NB4 (cell line): ENCODE results near the gene SAMD10.

Source experiments
- MYC ChIP-seq: IDR thresholded peaks from 2 replicates; pipeline ENCODE4 v1.6.1; 2011; ENCODE audit warnings: low read depth, low read length
- POLR2A ChIP-seq: IDR thresholded peaks from 2 replicates; pipeline ENCODE4 v1.6.1; 2011; ENCODE audit warnings: mild to moderate bottlenecking; ENCODE audit not compliant: insufficient read length; ENCODE audit errors: extremely low read depth
- TF ChIP-seq, protein P1 (sequence below): IDR thresholded peaks from one replicate; pipeline ENCODE4 v1.5.1; 2012; ENCODE audit warnings: low read depth, low read length
- TF ChIP-seq, protein P2 (sequence below): IDR thresholded peaks from 2 replicates; pipeline ENCODE4 v1.6.1; 2011; ENCODE audit warnings: low read depth, low read length

DNA sequence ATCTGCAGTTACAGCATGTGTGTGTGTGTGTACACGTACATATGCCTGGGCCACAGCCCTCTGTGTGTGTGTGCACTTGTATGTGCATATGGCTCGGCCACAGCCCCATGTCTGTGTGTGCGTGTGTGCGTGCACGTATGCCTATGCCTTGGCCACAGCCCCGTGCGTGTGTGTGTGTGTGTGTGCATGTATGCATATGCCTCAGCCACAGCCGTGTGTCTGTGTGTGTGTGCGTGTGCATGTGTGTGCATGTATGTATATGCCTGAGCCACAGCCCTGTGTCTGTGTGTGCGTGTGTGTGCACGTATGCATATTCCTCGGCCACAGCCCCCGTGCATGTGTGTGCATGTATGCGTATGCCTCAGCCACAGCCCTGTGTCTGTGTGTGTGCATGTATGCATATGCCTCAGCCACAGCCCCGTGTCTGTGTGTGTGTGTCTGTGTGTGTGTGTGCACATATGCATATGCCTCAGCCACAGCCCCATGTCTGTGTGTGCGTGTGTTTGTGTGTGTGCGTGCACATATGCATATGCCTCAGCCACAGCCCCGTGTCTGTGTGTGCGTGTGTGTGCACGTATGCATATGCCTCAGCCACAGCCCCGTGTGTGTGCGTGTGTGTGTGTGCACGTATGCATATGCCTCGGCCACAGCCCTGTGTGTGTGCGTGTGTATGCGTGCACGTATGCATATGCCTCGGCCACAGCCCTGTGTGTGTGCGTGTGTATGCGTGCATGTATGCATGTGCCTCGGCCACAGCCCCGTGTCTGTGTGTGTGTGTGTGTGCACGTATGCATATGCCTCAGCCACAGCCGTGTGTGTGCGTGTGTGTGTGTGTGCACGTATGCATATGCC, 41.9 kb upstream of the SAMD10 start:
- TF ChIP-seq, protein P1, sequence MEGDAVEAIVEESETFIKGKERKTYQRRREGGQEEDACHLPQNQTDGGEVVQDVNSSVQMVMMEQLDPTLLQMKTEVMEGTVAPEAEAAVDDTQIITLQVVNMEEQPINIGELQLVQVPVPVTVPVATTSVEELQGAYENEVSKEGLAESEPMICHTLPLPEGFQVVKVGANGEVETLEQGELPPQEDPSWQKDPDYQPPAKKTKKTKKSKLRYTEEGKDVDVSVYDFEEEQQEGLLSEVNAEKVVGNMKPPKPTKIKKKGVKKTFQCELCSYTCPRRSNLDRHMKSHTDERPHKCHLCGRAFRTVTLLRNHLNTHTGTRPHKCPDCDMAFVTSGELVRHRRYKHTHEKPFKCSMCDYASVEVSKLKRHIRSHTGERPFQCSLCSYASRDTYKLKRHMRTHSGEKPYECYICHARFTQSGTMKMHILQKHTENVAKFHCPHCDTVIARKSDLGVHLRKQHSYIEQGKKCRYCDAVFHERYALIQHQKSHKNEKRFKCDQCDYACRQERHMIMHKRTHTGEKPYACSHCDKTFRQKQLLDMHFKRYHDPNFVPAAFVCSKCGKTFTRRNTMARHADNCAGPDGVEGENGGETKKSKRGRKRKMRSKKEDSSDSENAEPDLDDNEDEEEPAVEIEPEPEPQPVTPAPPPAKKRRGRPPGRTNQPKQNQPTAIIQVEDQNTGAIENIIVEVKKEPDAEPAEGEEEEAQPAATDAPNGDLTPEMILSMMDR, result no peak
- no peak for TF ChIP-seq POLR2A
- no peak for TF ChIP-seq MYC
- TF ChIP-seq, protein P2, sequence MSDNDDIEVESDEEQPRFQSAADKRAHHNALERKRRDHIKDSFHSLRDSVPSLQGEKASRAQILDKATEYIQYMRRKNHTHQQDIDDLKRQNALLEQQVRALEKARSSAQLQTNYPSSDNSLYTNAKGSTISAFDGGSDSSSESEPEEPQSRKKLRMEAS, result no peak
